H9 (cell line): Measurements from ENCODE around the gene SH3BGR. TPM values are rescaled to one million over a fixed set of nuclear protein-coding genes. Genes with fewer than 3 reads are reported as not detected.

ENCODE experiments used
- DNase-seq: peaks from one replicate; pipeline ENCODE4 v3.0.0-alpha.2; 2017
- H2AFZ ChIP-seq: one replicate; pipeline ENCODE4 v1.6.1; 2013; ENCODE audit warnings: mild to moderate bottlenecking, low read length, control low read depth, moderate library complexity
- H2AK5ac ChIP-seq: 2 replicates; pipeline ENCODE4 v1.6.1; 2013; ENCODE audit warnings: low read length, control low read depth, mixed read lengths; ENCODE audit not compliant: insufficient read length
- H2BK120ac ChIP-seq: one replicate; pipeline ENCODE4 v1.6.1; 2013; ENCODE audit warnings: low read depth, mild to moderate bottlenecking, low read length, control low read depth, inconsistent platforms; ENCODE audit not compliant: poor library complexity, severe bottlenecking
- H2BK12ac ChIP-seq: 2 replicates; pipeline ENCODE4 v1.6.1; 2013; ENCODE audit warnings: low read length, control low read depth, mixed read lengths, low read depth; ENCODE audit not compliant: insufficient read length
- H2BK15ac ChIP-seq: 2 replicates; pipeline ENCODE4 v1.6.1; 2013; ENCODE audit warnings: low read depth, low read length, control low read depth
- H2BK20ac ChIP-seq: one replicate; pipeline ENCODE4 v1.6.1; 2013; ENCODE audit warnings: low read depth, mild to moderate bottlenecking, low read length, control low read depth, inconsistent platforms; ENCODE audit not compliant: poor library complexity, severe bottlenecking
- H2BK5ac ChIP-seq: 2 replicates; pipeline ENCODE4 v1.6.1; 2013; ENCODE audit warnings: low read length, control low read depth, mixed read lengths; ENCODE audit not compliant: insufficient read length
- H3K14ac ChIP-seq: 2 replicates; pipeline ENCODE4 v1.6.1; 2013; ENCODE audit warnings: low read length, control low read depth; ENCODE audit not compliant: insufficient read depth
- H3K18ac ChIP-seq: 2 replicates; pipeline ENCODE4 v1.6.1; 2013; ENCODE audit warnings: low read depth, mild to moderate bottlenecking, mixed read lengths, low read length, control low read depth; ENCODE audit not compliant: insufficient read length
- H3K23ac ChIP-seq: 2 replicates; pipeline ENCODE4 v1.6.1; 2013; ENCODE audit warnings: low read length, control low read depth, mixed read lengths, low read depth; ENCODE audit not compliant: insufficient read length
- H3K23me2 ChIP-seq: 2 replicates; pipeline ENCODE4 v1.6.1; 2013; ENCODE audit warnings: low read depth, mild to moderate bottlenecking, mixed read lengths, low read length, control low read depth; ENCODE audit not compliant: insufficient read length, poor library complexity, severe bottlenecking
- H3K27ac ChIP-seq: 2 replicates; pipeline ENCODE4 v1.5.1; 2013; ENCODE audit warnings: low read length, control low read depth, mixed read lengths, low read depth; ENCODE audit not compliant: insufficient read length
- H3K27me3 ChIP-seq: 2 replicates; pipeline ENCODE4 v1.6.1; 2013; ENCODE audit warnings: low read length, control low read depth, inconsistent platforms; ENCODE audit not compliant: insufficient read depth
- H3K4ac ChIP-seq: 2 replicates; pipeline ENCODE4 v1.6.1; 2013; ENCODE audit warnings: low read depth, mild to moderate bottlenecking, control low read depth, inconsistent platforms, low read length, moderate library complexity
- H3K4me1 ChIP-seq: 2 replicates; pipeline ENCODE4 v1.6.1; 2013; ENCODE audit warnings: low read length, control low read depth, inconsistent platforms; ENCODE audit not compliant: insufficient read depth
- H3K4me2 ChIP-seq: 2 replicates; pipeline ENCODE4 v1.6.1; 2013; ENCODE audit warnings: low read length, control low read depth, mixed read lengths; ENCODE audit not compliant: insufficient read length, insufficient read depth
- H3K56ac ChIP-seq: 2 replicates; pipeline ENCODE4 v1.6.1; 2013; ENCODE audit warnings: low read depth, mild to moderate bottlenecking, mixed read lengths, low read length, control low read depth; ENCODE audit not compliant: insufficient read length
- H3K79me1 ChIP-seq: 2 replicates; pipeline ENCODE4 v1.6.1; 2013; ENCODE audit warnings: low read depth, mild to moderate bottlenecking, moderate library complexity, low read length, control low read depth, inconsistent platforms; ENCODE audit not compliant: insufficient read depth, poor library complexity, severe bottlenecking
- H3K79me2 ChIP-seq: 2 replicates; pipeline ENCODE4 v1.6.1; 2013; ENCODE audit warnings: low read length, control low read depth, inconsistent platforms; ENCODE audit not compliant: insufficient read depth
- H3K9ac ChIP-seq: 2 replicates; pipeline ENCODE4 v1.6.1; 2013; ENCODE audit warnings: low read length, control low read depth, mixed read lengths; ENCODE audit not compliant: insufficient read length; ENCODE audit errors: extremely low read depth
- H3K9me3 ChIP-seq: one replicate; pipeline ENCODE4 v1.6.1; 2013; ENCODE audit warnings: low read depth, low read length, inconsistent platforms; ENCODE audit not compliant: control insufficient read depth
- H3T11ph ChIP-seq: one replicate; pipeline ENCODE4 v1.6.1; 2013; ENCODE audit warnings: mild to moderate bottlenecking, low read length, control low read depth, inconsistent platforms
- H4K20me1 ChIP-seq: one replicate; pipeline ENCODE4 v1.6.1; 2013; ENCODE audit not compliant: control insufficient read depth, insufficient read length, insufficient read depth
- H4K5ac ChIP-seq: 2 replicates; pipeline ENCODE4 v1.6.1; 2013; ENCODE audit warnings: low read depth, mild to moderate bottlenecking, mixed read lengths, low read length, control low read depth; ENCODE audit not compliant: insufficient read length
- H4K8ac ChIP-seq: replicated peaks from 2 replicates; pipeline ENCODE4 v1.6.1; 2013; ENCODE audit warnings: low read length, control low read depth, mixed read lengths, low read depth; ENCODE audit not compliant: insufficient read length
- H4K91ac ChIP-seq: 2 replicates; pipeline ENCODE4 v1.6.1; 2013; ENCODE audit warnings: low read depth, mild to moderate bottlenecking, moderate library complexity, mixed read lengths, low read length, control low read depth; ENCODE audit not compliant: insufficient read length
- H3K27ac Mint-ChIP-seq, 3 experiments: 2 replicates in 2 of 3; 3 replicates in 1 of 3; pipeline ENCODE4 v1.8.0; 2020 to 2021; ENCODE audit warnings: mixed read lengths in 3 of 3, mild to moderate bottlenecking in 1 of 3, moderate library complexity in 1 of 3
- H3K27me3 Mint-ChIP-seq: 2 replicates; pipeline ENCODE4 v1.8.0; 2021; ENCODE audit warnings: low read depth, mild to moderate bottlenecking, moderate library complexity, mixed read lengths
- H3K36me3 Mint-ChIP-seq, 3 experiments: 2 replicates in 2 of 3; 3 replicates in 1 of 3; pipeline ENCODE4 v1.8.0; 2020 to 2021; ENCODE audit warnings: low read depth in 3 of 3, mixed read lengths in 3 of 3; ENCODE audit not compliant: insufficient read depth in 1 of 3
- H3K4me1 Mint-ChIP-seq, 2 experiments: 2 replicates each; pipeline ENCODE4 v1.8.0; 2020; ENCODE audit warnings: mixed read lengths in 2 of 2
- H3K4me3 Mint-ChIP-seq, 2 experiments: 2 replicates in 1 of 2; 3 replicates in 1 of 2; pipeline ENCODE4 v1.8.0; 2020 to 2021; ENCODE audit warnings: mild to moderate bottlenecking in 2 of 2, mixed read lengths in 2 of 2, moderate library complexity in 1 of 2
- H3K9me3 Mint-ChIP-seq, 2 experiments: 2 replicates in 1 of 2; 3 replicates in 1 of 2; pipeline ENCODE4 v1.8.0; 2020; ENCODE audit warnings: mild to moderate bottlenecking in 2 of 2, mixed read lengths in 2 of 2, moderate library complexity in 1 of 2
- CTCF ChIP-seq: fragments of 200-600 bp; sonication (generic); conservative IDR thresholded peaks from 3 replicates; pipeline ENCODE4 v1.8.0; 2021; ENCODE audit warnings: antibody characterized with exemption, mild to moderate bottlenecking
- WGBS: extraction: QIAGEN DNeasy Blood & Tissue Kit; methylation state at CpG from one replicate; pipeline ENCODE4 v1.1.7; 2013; ENCODE audit warnings: missing lambda C conversion rate, low lambda C conversion rate, mixed read lengths; ENCODE audit not compliant: insufficient read length; ENCODE audit errors: extremely low coverage; 5-methylcytosine and 5-hydroxymethylcytosine counted together
- total RNA-seq: library from RNA; stranded (reverse); gene quantifications from 2 replicates; pipeline ENCODE4 v1.2.1, GENCODE V29; 2021

SH3BGR gene
- total RNA-seq, 1 experiment from 2014 or later, result 2.9 TPM

- H3K4me1 ChIP-seq, result no peaks in the 10 kb centered on the region
- no peaks in the 10 kb centered on the region; the same call in 1 of the 2 replicates for H3K27me3 Mint-ChIP-seq
- H4K91ac ChIP-seq, result no peak overlapping the region
- no peak overlapping the region for H2BK120ac ChIP-seq
- H3K56ac ChIP-seq, result no peak overlapping the region
- no peaks in the 10 kb centered on the region for H3K27me3 ChIP-seq
- H3K14ac ChIP-seq, result no peak overlapping the region
- no peak overlapping the region for H3K9ac ChIP-seq
- peaks cover 0 to 6% of the 10 kb centered on the region in 2 experiments; a peak in 2 of 4 replicates for H3K4me1 Mint-ChIP-seq
- no peak overlapping the region for H3K18ac ChIP-seq
- DNase-seq, result no peak
- no peak overlapping the region for H2AK5ac ChIP-seq
- no peak overlapping the region for H3K4me2 ChIP-seq
- H3K4ac ChIP-seq, result no peak overlapping the region
- H3K79me1 ChIP-seq, result no peaks in the 10 kb centered on the region
- no peaks in the 10 kb centered on the region for H3K9me3 ChIP-seq
- H3K27ac Mint-ChIP-seq, result no peak overlapping the region
- H3K9me3 Mint-ChIP-seq, result peaks cover 0 to 2% of the 10 kb centered on the region in 2 experiments; a peak in 2 of 5 replicates
- no peak overlapping the region for H2BK12ac ChIP-seq
- no peaks in the 10 kb centered on the region for H3K79me2 ChIP-seq
- no peak overlapping the region for H3K27ac ChIP-seq
- H2BK5ac ChIP-seq, result no peak overlapping the region
- no peak overlapping the region for H3T11ph ChIP-seq
- H3K23me2 ChIP-seq, result peaks cover 2% of the 10 kb centered on the region
- peaks cover 0 to 4% (median 0%) of the 10 kb centered on the region in 3 experiments; a peak in 1 of 7 replicates for H3K36me3 Mint-ChIP-seq
- WGBS, result no CpG with 5 or more reads among the region's 1 CpG
- H3K23ac ChIP-seq, result no peak overlapping the region
- H2AFZ ChIP-seq, result no peak overlapping the region
- H2BK20ac ChIP-seq, result no peak overlapping the region
- no peak overlapping the region for H2BK15ac ChIP-seq
- H4K20me1 ChIP-seq, result no peaks in the 10 kb centered on the region
- no peak overlapping the region for H3K4me3 Mint-ChIP-seq
- no peak for TF ChIP-seq CTCF
- H4K8ac ChIP-seq, result no peak overlapping the region
- no peak overlapping the region for H4K5ac ChIP-seq
Observed at GRCh38 chr21:39503123-39503762, 51.5 kb downstream of the SH3BGR start.
